A549 (cell line): ENCODE data around the gene GHR. TPM values are rescaled to one million over a fixed set of nuclear protein-coding genes. Genes with fewer than 3 reads are reported as not detected.

ENCODE experiments used
- ATAC-seq, 2 experiments: fragments of 200-7000 bp in 1 of 2; fragments of >200 bp in 1 of 2; cut with Nextera tagmentation in 1 of 2; cut with Tn5 transposase in 1 of 2; 3 replicates each; pipeline versions ENCODE4 v1.8.0 to v1.9.1; 2018 to 2020; ENCODE audit warnings: mild to moderate bottlenecking in 1 of 2, moderate library complexity in 1 of 2
- CTCF ChIA-PET: fragments of 300-600 bp; sonication (Branson Sonifier 250); formaldehyde crosslinking; extraction: SDS; loops from one replicate; lab custom pipeline; 2021; ENCODE audit warnings: antibody characterized with exemption, inconsistent platforms; lab: Yijun Ruan, JAX
- POLR2A ChIA-PET: fragments of 350-600 bp; formaldehyde crosslinking; extraction: SDS; loops from one replicate; lab custom pipeline; 2021; ENCODE audit warnings: antibody characterized with exemption, inconsistent platforms; lab: Yijun Ruan, JAX
- DNase-seq, 2 experiments: peaks; one replicate each; pipeline versions ENCODE4 v3.0.0 to v3.0.0-alpha.2; 2011 to 2016; ENCODE audit warnings: low read depth in 1 of 2, low spot score in 1 of 2
- FAIRE-seq: peaks from 2 replicates; lab custom pipeline; 2011; peaks lifted over from hg19 to GRCh38; lab: Jason Lieb, UNC
- H3K27ac ChIP-seq, 2 experiments: fragments of >200 bp; sonication (Bioruptor Twin); formaldehyde crosslinking; 3 replicates each; pipeline ENCODE4 v1.5.1; 2016 to 2017
- H3K4me1 ChIP-seq: fragments of >200 bp; sonication (Bioruptor Twin); formaldehyde crosslinking; 3 replicates; pipeline ENCODE4 v1.6.1; 2016
- H3K4me2 ChIP-seq: fragments of >200 bp; sonication (Bioruptor Twin); formaldehyde crosslinking; 3 replicates; pipeline ENCODE4 v1.6.1; 2016
- H3K4me3 ChIP-seq: fragments of >200 bp; sonication (Bioruptor Twin); formaldehyde crosslinking; 3 replicates; pipeline ENCODE4 v1.5.1; 2016
- H3K9me3 ChIP-seq: fragments of >200 bp; sonication (Bioruptor Twin); formaldehyde crosslinking; 3 replicates; pipeline ENCODE4 v1.6.1; 2016
- BHLHE40 ChIP-seq: IDR thresholded peaks from 2 replicates; pipeline ENCODE4 v1.6.1; 2012; ENCODE audit warnings: low read depth, low read length, inconsistent platforms
- CHD2 ChIP-seq: fragments of 150-350 bp; IDR thresholded peaks from 2 replicates; pipeline ENCODE4 v1.6.1; 2014; ENCODE audit warnings: low read length; ENCODE audit not compliant: partially characterized antibody
- CHD4 ChIP-seq: fragments of 200-600 bp; sonication (generic); IDR thresholded peaks from 2 replicates; pipeline ENCODE4 v1.6.1; 2016; ENCODE audit warnings: antibody characterized with exemption, mild to moderate bottlenecking, borderline replicate concordance
- ESRRA ChIP-seq: fragments of 150-350 bp; IDR thresholded peaks from 2 replicates; pipeline ENCODE4 v1.6.1; 2014; ENCODE audit warnings: mild to moderate bottlenecking, low read length, borderline replicate concordance
- FOSB ChIP-seq: fragments of 250-450 bp; sonication (Bioruptor Pico); IDR thresholded peaks from 2 replicates; pipeline ENCODE4 v1.5.0; 2020; ENCODE audit warnings: mild to moderate bottlenecking, moderate library complexity
- FOXS1 ChIP-seq: fragments of 250-450 bp; sonication (Bioruptor Pico); IDR thresholded peaks from 2 replicates; pipeline ENCODE4 v1.5.0; 2020; ENCODE audit warnings: mild to moderate bottlenecking, moderate library complexity
- HEYL ChIP-seq: fragments of 250-450 bp; sonication (Bioruptor Pico); IDR thresholded peaks from 2 replicates; pipeline ENCODE4 v1.8.0; 2021; ENCODE audit warnings: mild to moderate bottlenecking, moderate library complexity
- MAX ChIP-seq: IDR thresholded peaks from 2 replicates; pipeline ENCODE4 v1.6.1; 2012
- MAZ ChIP-seq: fragments of 150-350 bp; IDR thresholded peaks from 2 replicates; pipeline ENCODE4 v1.6.1; 2014; ENCODE audit warnings: antibody characterized with exemption, low read depth, low read length, borderline replicate concordance
- MYC ChIP-seq: IDR thresholded peaks from 2 replicates; pipeline ENCODE4 v1.6.1; 2012; ENCODE audit warnings: mild to moderate bottlenecking, inconsistent platforms, low read length, improper control_type of control experiment, borderline replicate concordance
- NFE2L2 ChIP-seq: fragments of 150-350 bp; conservative IDR thresholded peaks from 2 replicates; pipeline ENCODE4 v1.6.1; 2014; ENCODE audit warnings: low read length
- NR3C1 ChIP-seq: fragments of >200 bp; sonication (Bioruptor Twin); formaldehyde crosslinking; IDR thresholded peaks from 3 replicates; pipeline ENCODE4 v1.6.1; 2017
- PHF8 ChIP-seq: fragments of 200-600 bp; sonication (generic); IDR thresholded peaks from 2 replicates; pipeline ENCODE4 v1.6.1; 2016; ENCODE audit warnings: low read depth, mild to moderate bottlenecking, antibody characterized with exemption, moderate library complexity, borderline replicate concordance
- RAD21 ChIP-seq, 2 experiments: fragments of >200 bp in 1 of 2; sonication (Bioruptor Twin) in 1 of 2; formaldehyde crosslinking in 1 of 2; IDR thresholded peaks in 1 of 2; conservative IDR thresholded peaks in 1 of 2; 2 replicates in 1 of 2; 3 replicates in 1 of 2; pipeline ENCODE4 v1.6.1; 2012 to 2018; ENCODE audit warnings: inconsistent platforms in 1 of 2
- RARB ChIP-seq: fragments of 250-450 bp; sonication (Bioruptor Pico); IDR thresholded peaks from 2 replicates; pipeline ENCODE4 v1.8.0; 2021; ENCODE audit warnings: mild to moderate bottlenecking, moderate library complexity
- RCOR1 ChIP-seq: fragments of 150-350 bp; IDR thresholded peaks from 2 replicates; pipeline ENCODE4 v1.6.1; 2014; ENCODE audit warnings: antibody characterized with exemption, low read length, low read depth
- RFX5 ChIP-seq: fragments of 450-650 bp; IDR thresholded peaks from 2 replicates; pipeline ENCODE4 v1.7.1; 2014; ENCODE audit warnings: antibody characterized with exemption, mild to moderate bottlenecking, moderate library complexity
- RNF2 ChIP-seq: fragments of 200-600 bp; sonication (generic); IDR thresholded peaks from 2 replicates; pipeline ENCODE4 v1.6.1; 2016; ENCODE audit warnings: low read depth, mild to moderate bottlenecking, antibody characterized with exemption, moderate library complexity, borderline replicate concordance
- SMC3 ChIP-seq: fragments of >200 bp; sonication (Bioruptor Twin); formaldehyde crosslinking; IDR thresholded peaks from 3 replicates; pipeline ENCODE4 v1.6.1; 2018; ENCODE audit warnings: inconsistent platforms
- ZC3H11A ChIP-seq: fragments of 450-650 bp; IDR thresholded peaks from 2 replicates; pipeline ENCODE4 v1.6.1; 2014; ENCODE audit warnings: antibody characterized with exemption, mild to moderate bottlenecking
- ZFP36 ChIP-seq: fragments of 450-650 bp; IDR thresholded peaks from 2 replicates; pipeline ENCODE4 v1.6.1; 2014; ENCODE audit warnings: borderline replicate concordance; ENCODE audit not compliant: partially characterized antibody
- ZNF302 ChIP-seq: fragments of 250-450 bp; sonication (Bioruptor Pico); IDR thresholded peaks from 2 replicates; pipeline ENCODE4 v1.9.0; 2021; ENCODE audit warnings: inconsistent platforms, mild to moderate bottlenecking, moderate library complexity
- ZSCAN20 ChIP-seq: fragments of 250-450 bp; sonication (Bioruptor Pico); IDR thresholded peaks from 2 replicates; pipeline ENCODE4 v1.8.0; 2022; ENCODE audit warnings: mild to moderate bottlenecking, moderate library complexity
- WGBS: methylation state at CpG from one replicate; pipeline ENCODE4 v1.1.6; 2017; ENCODE audit errors: missing lambda C conversion rate; 5-methylcytosine and 5-hydroxymethylcytosine counted together
- polyA minus RNA-seq: library from RNA; depleted of rRNA, polyadenylated mRNA; stranded (reverse); fragments of >200 nt; gene quantifications from 2 replicates; pipeline ENCODE4 v1.2.3, GENCODE V29; 2011; rRNA and poly(A)+ RNA removed
- polyA plus RNA-seq, 4 experiments: library from polyadenylated mRNA; depleted of rRNA in 3 of 4; stranded (reverse); fragments of >200 nt; fragmentation: RNase III in 1 of 4; extraction: RNeasy Plus Mini Kit Qiagen cat#74134 plus additional on column Dnase treatment in 1 of 4; gene quantifications; 2 replicates in 3 of 4; 3 replicates in 1 of 4; pipeline ENCODE4 v1.2.3, GENCODE V29; 2011 to 2017
- TF ChIP-seq, protein P1 (sequence below): fragments of >200 bp; sonication (Bioruptor Twin); formaldehyde crosslinking; IDR thresholded peaks from 3 replicates; pipeline ENCODE4 v1.5.1; 2016
- TF ChIP-seq, protein P2 (sequence below): IDR thresholded peaks from 2 replicates; pipeline ENCODE4 v1.6.1; 2012; ENCODE audit warnings: low read depth, borderline replicate concordance
- TF ChIP-seq, protein P3 (sequence below): fragments of 250-450 bp; sonication (Bioruptor Pico); IDR thresholded peaks from 2 replicates; pipeline ENCODE4 v1.5.0; 2021; ENCODE audit warnings: mild to moderate bottlenecking, moderate library complexity, borderline replicate concordance

Gene GHR
- polyA plus RNA-seq (2011; rRNA removed) (0.05 TPM in 2 replicates), polyA plus RNA-seq (2017; fragmentation: RNase III; extraction: RNeasy Plus Mini Kit Qiagen cat#74134 plus additional on column Dnase treatment) (0.03 TPM in 2 of 3 replicates, not detected in the other), polyA minus RNA-seq (not detected in 2 replicates)
- 0.01 TPM in 2 replicates for polyA plus RNA-seq (2012; cell fraction: cytosol; rRNA removed)
- 0.01 TPM in 1 of 2 replicates, not detected in the other for polyA plus RNA-seq (2012; cell fraction: nucleus; rRNA removed)

DNA sequence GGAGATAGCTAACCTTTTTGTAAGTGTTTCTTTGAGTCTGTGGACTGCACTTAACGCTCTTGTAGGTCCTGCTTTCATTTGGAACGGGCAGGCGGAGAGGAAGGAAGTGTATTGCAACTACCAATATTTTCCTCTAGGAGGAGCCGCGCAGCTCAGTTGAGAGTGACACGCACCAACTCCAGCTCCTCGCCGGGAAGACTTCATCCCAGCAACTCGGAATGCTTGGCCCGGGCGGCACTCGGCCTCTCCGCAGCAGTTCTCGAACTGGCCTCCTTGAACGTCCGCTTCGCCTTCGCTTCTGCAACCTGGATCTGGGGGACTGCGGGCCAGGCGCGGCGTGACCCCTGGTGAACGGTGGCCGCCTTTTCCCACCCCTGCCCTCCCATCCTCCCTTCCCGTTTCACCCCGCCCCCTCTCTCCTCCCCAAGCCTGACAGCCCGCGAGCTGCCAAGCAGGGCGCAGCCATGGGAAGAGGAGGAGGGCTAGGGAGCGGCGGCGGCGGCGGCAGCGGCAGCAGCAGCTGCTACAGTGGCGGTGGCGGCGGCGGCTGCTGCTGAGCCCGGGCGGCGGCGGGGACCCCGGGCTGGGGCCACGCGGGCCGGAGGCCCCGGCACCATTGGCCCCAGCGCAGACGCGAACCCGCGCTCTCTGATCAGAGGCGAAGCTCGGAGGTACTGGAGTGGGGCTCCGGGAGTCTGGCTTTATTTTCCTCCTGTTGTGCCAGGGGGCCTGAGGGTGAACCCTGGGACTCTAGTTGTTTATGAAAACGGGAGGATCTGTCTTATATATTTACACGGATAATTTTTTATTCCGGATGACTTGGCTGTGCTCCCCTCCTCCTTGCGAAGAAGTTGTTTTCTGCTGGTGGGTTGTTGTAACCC lies at the start of gene GHR:
TSS of gene GHR (plus strand) at position 155 of the 881 bp plus-strand sequence. CDS start 142,436 bp downstream, outside the sequence.
- peak within 1 kb of the TSS; percentile 100 for H3K4me2 ChIP-seq
- CTCF ChIA-PET, result interaction anchor here (0.7 to 2.6 kb wide), 24 partner anchors 11 to 552 kb away, joined by 3 to 20 read pairs (median 4); partner anchors contain the start of gene FBXO4
- TF ChIP-seq HEYL (CRISPR knock-in tag), result no peak
- TF ChIP-seq, protein P1, sequence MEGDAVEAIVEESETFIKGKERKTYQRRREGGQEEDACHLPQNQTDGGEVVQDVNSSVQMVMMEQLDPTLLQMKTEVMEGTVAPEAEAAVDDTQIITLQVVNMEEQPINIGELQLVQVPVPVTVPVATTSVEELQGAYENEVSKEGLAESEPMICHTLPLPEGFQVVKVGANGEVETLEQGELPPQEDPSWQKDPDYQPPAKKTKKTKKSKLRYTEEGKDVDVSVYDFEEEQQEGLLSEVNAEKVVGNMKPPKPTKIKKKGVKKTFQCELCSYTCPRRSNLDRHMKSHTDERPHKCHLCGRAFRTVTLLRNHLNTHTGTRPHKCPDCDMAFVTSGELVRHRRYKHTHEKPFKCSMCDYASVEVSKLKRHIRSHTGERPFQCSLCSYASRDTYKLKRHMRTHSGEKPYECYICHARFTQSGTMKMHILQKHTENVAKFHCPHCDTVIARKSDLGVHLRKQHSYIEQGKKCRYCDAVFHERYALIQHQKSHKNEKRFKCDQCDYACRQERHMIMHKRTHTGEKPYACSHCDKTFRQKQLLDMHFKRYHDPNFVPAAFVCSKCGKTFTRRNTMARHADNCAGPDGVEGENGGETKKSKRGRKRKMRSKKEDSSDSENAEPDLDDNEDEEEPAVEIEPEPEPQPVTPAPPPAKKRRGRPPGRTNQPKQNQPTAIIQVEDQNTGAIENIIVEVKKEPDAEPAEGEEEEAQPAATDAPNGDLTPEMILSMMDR, result peak; percentile 56
- TF ChIP-seq RNF2, result no peak
- no peak for TF ChIP-seq RCOR1
- no peak for TF ChIP-seq RARB (CRISPR knock-in tag)
- TF ChIP-seq SMC3, result peak; percentile 49
- TF ChIP-seq NR3C1, result no peak
- peak; percentile 53 to 65 for TF ChIP-seq RAD21 (conservative IDR thresholded peaks at IDR 0.05 in 1 of 2, IDR thresholded peaks at IDR 0.05 in 1 of 2)
- TF ChIP-seq CHD2, result no peak
- no peak for TF ChIP-seq FOXS1 (CRISPR knock-in tag)
- no peak for TF ChIP-seq FOSB (CRISPR knock-in tag)
- no peak for TF ChIP-seq MYC
- TF ChIP-seq MAX, result 0 out of 2 replicates have a peak, but pooled peaks have one; percentile 36
- no peak for TF ChIP-seq BHLHE40
- TF ChIP-seq CHD4, result no peak
- 0 out of 2 replicates have a peak, but pooled peaks have one; percentile 19 for TF ChIP-seq PHF8
- TF ChIP-seq, all 56 proteins: peak for 5
- WGBS, result 2% methylated on average over 35 of the region's 60 CpGs
- DNase-seq (peak; percentile 69 to 85), ATAC-seq (peak; percentile 97 to 99), FAIRE-seq (no peak)
- Histone ChIP-seq H3K4me3 (peak within 1 kb of the TSS; percentile 58), H3K9me3 (no peaks in the 10 kb centered on the region), H3K4me1 (peaks cover 8% of the 10 kb centered on the region; the same call in 2 of the 3 replicates), H3K27ac (peak within 1 kb of the TSS in 1 of 2 experiments; percentile 62; a peak in 4 of 6 replicates)
- POLR2A ChIA-PET, result interaction anchor here (0.5 to 0.6 kb wide), 2 partner anchors 424 to 495 kb away, joined by 3 to 6 read pairs; no protein-coding TSS in a partner anchor

- 5% methylated on average over 5 of the region's 5 CpGs for WGBS
- no peak for FAIRE-seq
- POLR2A ChIA-PET, result no interaction called here
- TF ChIP-seq ZNF302 (CRISPR knock-in tag) (no peak), ZSCAN20 (CRISPR knock-in tag) (no peak), ZC3H11A (no peak), RARB (CRISPR knock-in tag) (no peak), NFE2L2 (no peak), MAZ (no peak), ZFP36 (no peak), PHF8 (no peak), ESRRA (no peak), RFX5 (no peak)
- TF ChIP-seq, protein P2, sequence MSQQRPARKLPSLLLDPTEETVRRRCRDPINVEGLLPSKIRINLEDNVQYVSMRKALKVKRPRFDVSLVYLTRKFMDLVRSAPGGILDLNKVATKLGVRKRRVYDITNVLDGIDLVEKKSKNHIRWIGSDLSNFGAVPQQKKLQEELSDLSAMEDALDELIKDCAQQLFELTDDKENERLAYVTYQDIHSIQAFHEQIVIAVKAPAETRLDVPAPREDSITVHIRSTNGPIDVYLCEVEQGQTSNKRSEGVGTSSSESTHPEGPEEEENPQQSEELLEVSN, result no peak
- TF ChIP-seq, protein P3, sequence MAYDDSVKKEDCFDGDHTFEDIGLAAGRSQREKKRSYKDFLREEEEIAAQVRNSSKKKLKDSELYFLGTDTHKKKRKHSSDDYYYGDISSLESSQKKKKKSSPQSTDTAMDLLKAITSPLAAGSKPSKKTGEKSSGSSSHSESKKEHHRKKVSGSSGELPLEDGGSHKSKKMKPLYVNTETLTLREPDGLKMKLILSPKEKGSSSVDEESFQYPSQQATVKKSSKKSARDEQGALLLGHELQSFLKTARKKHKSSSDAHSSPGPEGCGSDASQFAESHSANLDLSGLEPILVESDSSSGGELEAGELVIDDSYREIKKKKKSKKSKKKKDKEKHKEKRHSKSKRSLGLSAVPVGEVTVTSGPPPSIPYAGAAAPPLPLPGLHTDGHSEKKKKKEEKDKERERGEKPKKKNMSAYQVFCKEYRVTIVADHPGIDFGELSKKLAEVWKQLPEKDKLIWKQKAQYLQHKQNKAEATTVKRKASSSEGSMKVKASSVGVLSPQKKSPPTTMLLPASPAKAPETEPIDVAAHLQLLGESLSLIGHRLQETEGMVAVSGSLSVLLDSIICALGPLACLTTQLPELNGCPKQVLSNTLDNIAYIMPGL (CRISPR knock-in tag), result no peak
- CTCF ChIA-PET, result no interaction called here
- no peaks in the 10 kb centered on the region for H3K9me3 ChIP-seq
- DNase-seq, result no peak
- H3K4me2 ChIP-seq, result no peak overlapping the region
- no peak overlapping the region for H3K4me3 ChIP-seq
- H3K4me1 ChIP-seq, result no peaks in the 10 kb centered on the region
- no peak for ATAC-seq
- no peak overlapping the region for H3K27ac ChIP-seq
Measured at GRCh38 chr5:42374679-42375273, 48.5 kb upstream of the GHR start.
